ENCODE measurements around the gene PLXNB3. TPM values are rescaled to one million over a fixed set of nuclear protein-coding genes. Genes with fewer than 3 reads are reported as not detected.
"Not testable (repeated sequence)": the region's sequence is repeated elsewhere in the genome, so short reads cannot be mapped to it uniquely, and the experiment has no call there.

The PLXNB3 gene
- total RNA-seq, 1 donor from 2014 or later = 3.3 TPM

- intact Hi-C loops (cut with DNase I) = no loop called here
- Histone ChIP-seq H3K4me3 (no peak overlapping the region), H3K9me3 (no peaks in the 10 kb centered on the region), H3K27ac (no peak overlapping the region), H3K27me3 (no peaks in the 10 kb centered on the region), H3K36me3 (no peaks in the 10 kb centered on the region), H3K4me1 (no peaks in the 10 kb centered on the region)
- TF ChIP-seq CTCF (IDR thresholded peaks at IDR 0.05) = no peak
- no peak for ATAC-seq
- no peak for DNase-seq
Observed at GRCh38 chrX:153814591-153815315, 50.7 kb downstream of the PLXNB3 start.

DNA sequence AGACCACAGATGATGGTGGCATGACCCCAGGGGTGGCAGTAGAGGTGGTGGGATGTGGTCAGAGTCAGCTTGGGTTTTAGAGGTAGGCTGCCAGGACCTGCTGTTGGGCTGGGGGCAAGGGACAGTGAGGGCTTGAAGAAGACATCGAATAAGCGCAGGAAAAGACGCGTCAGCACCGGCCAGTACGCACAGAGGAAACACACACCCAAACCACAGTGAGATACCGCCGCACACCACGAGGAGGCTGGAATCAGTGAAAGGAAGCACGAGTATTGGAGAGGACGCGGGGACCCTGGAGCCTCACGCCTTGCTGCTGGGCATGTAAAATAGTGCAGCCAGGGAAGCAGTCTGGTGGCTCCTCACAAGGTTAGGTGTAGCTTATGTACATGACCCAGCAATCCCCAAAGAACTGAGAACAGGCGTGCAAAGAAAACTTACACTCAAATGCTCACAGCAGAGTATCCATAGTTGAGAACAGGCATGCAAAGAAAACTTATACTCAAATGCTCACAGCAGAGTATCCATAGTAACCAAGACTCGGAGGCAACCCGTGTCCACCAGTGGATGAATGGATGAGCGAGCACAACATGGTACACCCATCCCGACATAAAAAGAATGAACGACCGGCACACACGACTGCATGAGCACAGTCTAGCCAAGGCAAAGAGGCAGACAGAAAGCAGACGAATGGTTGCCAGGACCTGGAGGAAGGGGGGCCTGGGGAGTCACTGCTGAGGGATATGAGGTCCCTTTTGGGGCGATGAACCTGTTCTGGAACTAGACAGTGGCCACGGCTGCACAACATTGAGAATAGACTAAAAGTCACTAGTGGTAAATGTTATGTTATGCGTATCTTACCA is 53.0 kb downstream of the PLXNB3 start:
- Histone ChIP-seq H3K4me3 (no peak overlapping the region), H3K36me3 (no peaks in the 10 kb centered on the region), H3K9me3 (no peaks in the 10 kb centered on the region), H3K27ac (no peak overlapping the region), H3K4me1 (no peaks in the 10 kb centered on the region), H3K27me3 (no peaks in the 10 kb centered on the region)
- TF ChIP-seq CTCF (IDR thresholded peaks at IDR 0.05) = no peak
- DNase-seq (no peak), ATAC-seq (no peak)
- intact Hi-C loops (cut with DNase I) = no loop called here

GRCh38 chrX:153818064-153818463 is 54.0 kb downstream of the PLXNB3 start:
- H3K4me3 ChIP-seq; H3K36me3 ChIP-seq; DNase-seq; intact Hi-C loops (cut with DNase I); H3K9me3 ChIP-seq; H3K27me3 ChIP-seq; H3K27ac ChIP-seq; H3K4me1 ChIP-seq; ATAC-seq: not testable (repeated sequence)

- peak overlapping the region; percentile 47 for H3K4me3 ChIP-seq
- no peak for TF ChIP-seq CTCF (IDR thresholded peaks at IDR 0.05)
- intact Hi-C loops (cut with DNase I) = no loop called here
- DNase-seq (no peak), ATAC-seq (peak; percentile 87)
- no peaks in the 10 kb centered on the region for H3K36me3 ChIP-seq
- H3K9me3 ChIP-seq = no peaks in the 10 kb centered on the region
- H3K4me1 ChIP-seq = no peaks in the 10 kb centered on the region
- H3K27me3 ChIP-seq = no peaks in the 10 kb centered on the region
- no peak overlapping the region for H3K27ac ChIP-seq
Observed at GRCh38 chrX:153818571-153819383, 54.7 kb downstream of the PLXNB3 start.

GRCh38 chrX:153819384-153820040 is 55.5 kb downstream of the PLXNB3 start:
- ATAC-seq = no peak
- TF ChIP-seq CTCF (IDR thresholded peaks at IDR 0.05) = no peak
- Histone ChIP-seq H3K4me1 (no peaks in the 10 kb centered on the region), H3K27me3 (no peaks in the 10 kb centered on the region), H3K4me3 (peak overlapping the region; percentile 47), H3K9me3 (no peaks in the 10 kb centered on the region), H3K36me3 (no peaks in the 10 kb centered on the region), H3K27ac (no peak overlapping the region)
- DNase-seq = no peak
- intact Hi-C loops (cut with DNase I) = no loop called here
